Measurements from ENCODE around the gene KRT2. TPM values are rescaled to one million over a fixed set of nuclear protein-coding genes. Genes with fewer than 3 reads are reported as not detected.

KRT2 gene
- total and polyA plus RNA-seq, 2 of the 4 experiments (the other 2 are of a cell fraction) = not detected

- H2BK5ac ChIP-seq (ENCODE audit: low read depth, low read length, poor library complexity, severe bottlenecking) = no peak overlapping the region
- no peaks in the 10 kb centered on the region for H3K4me1 ChIP-seq (ENCODE audit: control insufficient read depth, insufficient read depth, low read length)
- ChIA-PET CTCF (no interaction called here), POLR2A (ENCODE audit: unreplicated experiment) (no interaction called here)
- H3K23ac ChIP-seq (ENCODE audit: low read depth, low read length) = no peak overlapping the region
- intact Hi-C loops (cut with micrococcal nuclease) (no loop called here), dilution Hi-C loops (cut with HindIII; ENCODE audit: low sequenced_read_pairs, unreplicated experiment) (no loop called here), in situ Hi-C loops (cut with MboI; ENCODE audit: low sequenced_read_pairs) (no loop called here)
- H2AK5ac ChIP-seq (ENCODE audit: low read depth, low read length) = no peak overlapping the region
- peaks cover 11% of the 10 kb centered on the region for H3K27me3 ChIP-seq (ENCODE audit: control insufficient read depth, insufficient read depth, low read length)
- no peaks in the 10 kb centered on the region for H3K9me3 ChIP-seq (ENCODE audit: control insufficient read depth, insufficient read depth, low read length)
- no peak overlapping the region for H3K18ac ChIP-seq (ENCODE audit: low read depth, low read length)
- H3K27ac ChIP-seq (ENCODE audit: insufficient read depth, low read length) = no peak overlapping the region
- no peak overlapping the region for H3K9ac ChIP-seq (ENCODE audit: low read depth, low read length)
- ATAC-seq (ENCODE audit: low read depth) (no peak), DNase-seq (no peak)
- H3K9me1 ChIP-seq (ENCODE audit: insufficient read depth, low read length) = no peaks in the 10 kb centered on the region
- no peak for TF ChIP-seq MXI1 (IDR thresholded peaks at IDR 0.05; ENCODE audit: borderline replicate concordance, low read depth, low read length)
- peak; percentile 89 for TF ChIP-seq MAFK (IDR thresholded peaks at IDR 0.05; ENCODE audit: low read depth, low read length)
- no peak for TF ChIP-seq CTCF (conservative IDR thresholded peaks at IDR 0.05; ENCODE audit: low read depth, low read length)
- TF ChIP-seq USF2 (IDR thresholded peaks at IDR 0.05; ENCODE audit: low read depth, low read length) = no peak
- no peak for TF ChIP-seq POLR2A (IDR thresholded peaks at IDR 0.05; ENCODE audit: low read depth, low read length)
- no peak overlapping the region for H2BK120ac ChIP-seq (ENCODE audit: low read depth, low read length)
- no peak overlapping the region for H4K91ac ChIP-seq (ENCODE audit: insufficient read depth, low read depth, low read length)
- H3K56ac ChIP-seq (ENCODE audit: extremely low read depth, insufficient read depth, low read length) = no peak overlapping the region
- no peak overlapping the region for H2AK9ac ChIP-seq (replicated peaks; ENCODE audit: low read depth, low read length, poor library complexity)
- H3K14ac ChIP-seq (replicated peaks; ENCODE audit: low read depth, low read length) = no peak overlapping the region
- H4K8ac ChIP-seq (ENCODE audit: low read depth in 2 of 2, low read length in 2 of 2) = no peak overlapping the region
- H2BK15ac ChIP-seq (ENCODE audit: low read depth, low read length) = no peak overlapping the region
- H4K5ac ChIP-seq (ENCODE audit: low read depth, low read length) = no peak overlapping the region
- no peak overlapping the region for H2BK20ac ChIP-seq (ENCODE audit: low read depth, low read length)
- no peak overlapping the region for H2AFZ ChIP-seq (replicated peaks; ENCODE audit: low read length, poor library complexity)
- no CpG with 5 or more reads among the region's 7 CpGs for WGBS, 2 experiments (ENCODE audit: extremely low coverage in 2 of 2, insufficient read length in 1 of 2)
- H3K4me3 ChIP-seq (ENCODE audit: insufficient read depth, low read depth, low read length) = no peak overlapping the region
- no peaks in the 10 kb centered on the region for H3K79me1 ChIP-seq (ENCODE audit: low read depth in 1 of 2, low read length in 2 of 2)
- no peaks in the 10 kb centered on the region for H3K36me3 ChIP-seq (ENCODE audit: control insufficient read depth, insufficient read depth, low read length)
- H3K4ac ChIP-seq (ENCODE audit: low read depth, low read length) = no peak overlapping the region
- H3K4me2 ChIP-seq (ENCODE audit: low read depth, low read length) = no peak overlapping the region
- no peaks in the 10 kb centered on the region; the same call in 1 of the 2 replicates for H4K20me1 ChIP-seq (ENCODE audit: insufficient read depth, low read length)
- no TSS peak for BruUV-seq (replicated peaks)
Observed at GRCh38 chr12:52634266-52635056, 17.6 kb downstream of the KRT2 start.

Measured in IMR-90 (cell line).